Thyroid gland (tissue), 4 donors: ENCODE results near the gene NXF1. TPM values are rescaled to one million over a fixed set of nuclear protein-coding genes. Genes with fewer than 3 reads are reported as not detected.
A peak's percentile ranks its signal among the peaks of the same experiment; 100 is the strongest.

Experiments
- DNase-seq, 2 donors: peaks; one replicate each; pipeline ENCODE4 v3.0.0-alpha.2; 2019
- H3K27ac ChIP-seq, 3 donors: fragments of 200-600 bp; sonication (generic); 1 replicate in 2 of 3; 2 replicates in 1 of 3; pipeline ENCODE4 v1.5.1; 2016 to 2019; ENCODE audit warnings: mild to moderate bottlenecking in 1 of 3, moderate library complexity in 1 of 3
- H3K27me3 ChIP-seq: fragments of 200-600 bp; sonication (generic); one replicate; pipeline ENCODE4 v1.5.1; 2019
- H3K36me3 ChIP-seq, 2 donors: fragments of 200-600 bp; sonication (generic); one replicate each; pipeline ENCODE4 v1.5.1; 2016 to 2019
- H3K4me1 ChIP-seq, 2 donors: fragments of 200-600 bp; sonication (generic); one replicate each; pipeline ENCODE4 v1.5.1; 2017 to 2019
- H3K4me3 ChIP-seq, 3 donors: fragments of 200-600 bp; sonication (generic); replicated peaks in 1 of 3; 1 replicate in 2 of 3; 2 replicates in 1 of 3; pipeline ENCODE4 v1.5.1; 2016; ENCODE audit warnings: mild to moderate bottlenecking in 1 of 3
- H3K9me3 ChIP-seq: fragments of 200-600 bp; sonication (generic); one replicate; pipeline ENCODE4 v1.5.1; 2017
- CTCF ChIP-seq, 6 experiments: fragments of 200-600 bp in 3 of 6; fragments of 450-650 bp in 3 of 6; sonication (generic) in 3 of 6; IDR thresholded peaks; one replicate each; pipeline ENCODE4 v1.5.1; 2016 to 2019; ENCODE audit warnings: antibody characterized with exemption in 6 of 6, mild to moderate bottlenecking in 2 of 6, inconsistent platforms in 1 of 6, moderate library complexity in 1 of 6
- POLR2A ChIP-seq, 2 donors: fragments of 450-650 bp; IDR thresholded peaks; one replicate each; pipeline ENCODE4 v1.6.1; 2017; ENCODE audit warnings: antibody characterized with exemption in 2 of 2, mild to moderate bottlenecking in 2 of 2, moderate library complexity in 1 of 2
- WGBS, 2 donors: methylation state at CpG; one replicate each; pipeline ENCODE4 v1.1.5; 2017; 5-methylcytosine and 5-hydroxymethylcytosine counted together
- intact Hi-C: fragments of 100-400 bp; cut with DNase I; formaldehyde crosslinking; loops from one replicate; pipeline ENCODE4 v1.15.1; 2023
- total RNA-seq, 4 donors: library from RNA; depleted of rRNA; stranded (reverse); fragments of >200 nt; gene quantifications; one replicate each; pipeline ENCODE4 v1.2.3, GENCODE V29; 2016

The NXF1 gene
- total RNA-seq, 4 donors from 2014 or later = 56.8 to 83.7 (median 80.9) TPM

GRCh38 chr11:62786318-62787004, 18.8 kb downstream of the NXF1 start:
- Histone ChIP-seq H3K27me3 (no peaks in the 10 kb centered on the region), H3K4me1 (peaks cover 22 to 29% of the 10 kb centered on the region in 2 donors), H3K4me3 (peak overlapping the region; percentile 25 to 97 (median 45)), H3K36me3 (peaks cover 0 to 9% of the 10 kb centered on the region in 2 donors), H3K9me3 (no peaks in the 10 kb centered on the region), H3K27ac (peak overlapping the region; percentile 88 to 96 (median 95))
- WGBS, 2 donors = 0 to 11% methylated on average over 7 to 8 of the region's 51 CpGs
- intact Hi-C loops = loop anchor here (5.0 to 10.0 kb wide), 2 partner anchors 48 to 76 kb away; partner anchors contain the start of genes STX5, TEX54 and WDR74
- peak; percentile 91 to 93 for DNase-seq
- TF ChIP-seq CTCF (IDR thresholded peaks at IDR 0.05) (peak; percentile 83 to 99 (median 94)), POLR2A (IDR thresholded peaks at IDR 0.05) (no peak)

- H3K27me3 ChIP-seq = no peaks in the 10 kb centered on the region
- H3K4me1 ChIP-seq = peaks cover 8 to 9% of the 10 kb centered on the region in 2 donors
- intact Hi-C loops = loop anchor here (10.0 kb wide), 1 partner anchor 52 kb away; the partner anchor contains the start of genes STX5, TEX54 and WDR74
- no peak for DNase-seq
- H3K4me3 ChIP-seq = no peak overlapping the region
- TF ChIP-seq POLR2A (IDR thresholded peaks at IDR 0.05) = no peak
- TF ChIP-seq CTCF (IDR thresholded peaks at IDR 0.05) = no peak
- no peak overlapping the region for H3K27ac ChIP-seq
- WGBS, 2 donors = 96 to 97% methylated on average over 7 of the region's 7 CpGs
- peaks cover 0 to 26% of the 10 kb centered on the region in 2 donors for H3K36me3 ChIP-seq
- H3K9me3 ChIP-seq = no peaks in the 10 kb centered on the region
Observed at GRCh38 chr11:62782753-62783152, 22.5 kb downstream of the NXF1 start.

- Histone ChIP-seq H3K36me3 (peaks cover 0 to 46% of the 10 kb centered on the region in 2 donors), H3K4me3 (no peak overlapping the region), H3K9me3 (no peaks in the 10 kb centered on the region), H3K4me1 (no peaks in the 10 kb centered on the region), H3K27ac (no peak overlapping the region), H3K27me3 (no peaks in the 10 kb centered on the region)
- TF ChIP-seq CTCF (IDR thresholded peaks at IDR 0.05) = no peak
- TF ChIP-seq POLR2A (IDR thresholded peaks at IDR 0.05) = no peak
- no peak for DNase-seq
- WGBS, 2 donors = 92 to 100% methylated on average over 3 of the region's 3 CpGs
- intact Hi-C loops = no loop called here
Observed at GRCh38 chr11:62778441-62778840, 26.8 kb downstream of the NXF1 start.

- H3K9me3 ChIP-seq = no peaks in the 10 kb centered on the region
- H3K27me3 ChIP-seq = no peaks in the 10 kb centered on the region
- H3K4me1 ChIP-seq = peaks cover 0 to 4% of the 10 kb centered on the region in 2 donors
- H3K4me3 ChIP-seq = no peak overlapping the region
- no peak for TF ChIP-seq CTCF (IDR thresholded peaks at IDR 0.05)
- TF ChIP-seq POLR2A (IDR thresholded peaks at IDR 0.05) = no peak
- 92 to 93% methylated on average over 2 of the region's 2 CpGs for WGBS, 2 donors
- H3K36me3 ChIP-seq = peaks cover 0 to 42% of the 10 kb centered on the region in 2 donors
- intact Hi-C loops = no loop called here
- no peak for DNase-seq
- H3K27ac ChIP-seq = no peak overlapping the region
Observed at GRCh38 chr11:62777389-62777788, 27.9 kb downstream of the NXF1 start.

- DNase-seq = no peak
- Histone ChIP-seq H3K27ac (no peak overlapping the region), H3K36me3 (peaks cover 0 to 37% of the 10 kb centered on the region in 2 donors), H3K4me1 (peaks cover 6 to 12% of the 10 kb centered on the region in 2 donors), H3K4me3 (no peak overlapping the region), H3K27me3 (no peaks in the 10 kb centered on the region), H3K9me3 (no peaks in the 10 kb centered on the region)
- 93 to 95% methylated on average over 17 of the region's 17 CpGs for WGBS, 2 donors
- intact Hi-C loops = no loop called here
- TF ChIP-seq CTCF (IDR thresholded peaks at IDR 0.05) (no peak), POLR2A (IDR thresholded peaks at IDR 0.05) (no peak)
Observed at GRCh38 chr11:62775646-62776045, 29.6 kb downstream of the NXF1 start.
